CD4-positive, alpha-beta T cell (primary cell): Measurements from ENCODE around the gene PTGES2. TPM values are rescaled to one million over a fixed set of nuclear protein-coding genes. Genes with fewer than 3 reads are reported as not detected.

ENCODE experiments used
- ATAC-seq: fragments of 200-7000 bp; cut with Tn5 transposase; one replicate; pipeline ENCODE4 v1.10.0; 2022; ENCODE audit warnings: mild to moderate bottlenecking; ENCODE audit not compliant: poor library complexity
- CTCF ChIA-PET: fragments of 350-600 bp; sonication (Branson Sonifier 250); formaldehyde crosslinking; loops from one replicate; lab custom pipeline; 2021; ENCODE audit warnings: antibody characterized with exemption, inconsistent platforms; lab: Charles Lee
- POLR2A ChIA-PET: fragments of 350-600 bp; sonication (Branson Sonifier 250); formaldehyde crosslinking; loops from one replicate; lab custom pipeline; 2021; ENCODE audit warnings: antibody characterized with exemption, inconsistent platforms; lab: Charles Lee
- DNase-seq, 14 experiments: peaks; one replicate each; pipeline ENCODE4 v3.0.0-alpha.2; 2013 to 2020; ENCODE audit warnings: mixed read lengths in 2 of 14
- H3K27ac ChIP-seq, 2 donors: one replicate each; pipeline versions ENCODE4 v1.5.1 to v1.7.0; 2013; ENCODE audit warnings: low read length in 2 of 2, low read depth in 1 of 2, mild to moderate bottlenecking in 1 of 2
- H3K27me3 ChIP-seq, 2 experiments: 1 replicate in 1 of 2; 2 replicates in 1 of 2; pipeline versions ENCODE4 v1.6.1 to v1.7.0; 2013; ENCODE audit warnings: low read length in 2 of 2, control low read depth in 1 of 2, mild to moderate bottlenecking in 1 of 2, moderate library complexity in 1 of 2; ENCODE audit not compliant: insufficient read depth in 2 of 2, control insufficient read depth in 1 of 2
- H3K36me3 ChIP-seq: one replicate; pipeline ENCODE4 v1.6.1; 2013; ENCODE audit warnings: low read length, control low read depth; ENCODE audit not compliant: insufficient read depth
- H3K4me1 ChIP-seq: one replicate; pipeline ENCODE4 v1.6.1; 2013; ENCODE audit warnings: low read length, control low read depth; ENCODE audit not compliant: insufficient read depth
- H3K4me3 ChIP-seq: one replicate; pipeline ENCODE4 v1.5.1; 2013; ENCODE audit warnings: mild to moderate bottlenecking, low read length, moderate library complexity
- H3K9me3 ChIP-seq, 2 experiments: 1 replicate in 1 of 2; 2 replicates in 1 of 2; pipeline versions ENCODE4 v1.6.1 to v1.7.0; 2013; ENCODE audit warnings: low read length in 2 of 2, mild to moderate bottlenecking in 2 of 2, control low read depth in 1 of 2, moderate library complexity in 1 of 2; ENCODE audit not compliant: control insufficient read depth in 1 of 2, insufficient read depth in 1 of 2
- H3K27ac Mint-ChIP-seq: one replicate; pipeline ENCODE4 v1.8.0; 2020; ENCODE audit warnings: mixed read lengths
- H3K27me3 Mint-ChIP-seq: one replicate; pipeline ENCODE4 v1.8.0; 2021; ENCODE audit warnings: mixed read lengths
- H3K36me3 Mint-ChIP-seq: one replicate; pipeline ENCODE4 v1.8.0; 2021; ENCODE audit warnings: low read depth, mixed read lengths
- H3K4me1 Mint-ChIP-seq: one replicate; pipeline ENCODE4 v1.8.0; 2021; ENCODE audit warnings: low read depth, mixed read lengths
- H3K4me3 Mint-ChIP-seq: one replicate; pipeline ENCODE4 v1.8.0; 2020; ENCODE audit warnings: mild to moderate bottlenecking, mixed read lengths
- H3K9me3 Mint-ChIP-seq: one replicate; pipeline ENCODE4 v1.8.0; 2020; ENCODE audit warnings: mixed read lengths
- intact Hi-C, 2 experiments: fragments of 100-400 bp; cut with DNase I in 1 of 2; cut with micrococcal nuclease in 1 of 2; formaldehyde crosslinking; loops; one replicate each; pipeline versions ENCODE4 v1.15.1 to v1.9.0; 2023 to 2025; cut with DNase I, micrococcal nuclease
- total RNA-seq, 174 experiments: library from RNA in 2 of 174; stranded (reverse) in 2 of 174; gene quantifications; one replicate each; pipeline ENCODE4 v1.2.3 and lab custom pipeline; 2021 to 2026
- TF ChIP-seq, protein P1 (sequence below): fragments of 200-600 bp; IDR thresholded peaks from one replicate; pipeline ENCODE4 v1.8.0; 2022; ENCODE audit warnings: antibody characterized with exemption, mild to moderate bottlenecking

Gene PTGES2
- total RNA-seq, 2 experiments from 2014 or later: 43.7 to 43.8 TPM

DNA sequence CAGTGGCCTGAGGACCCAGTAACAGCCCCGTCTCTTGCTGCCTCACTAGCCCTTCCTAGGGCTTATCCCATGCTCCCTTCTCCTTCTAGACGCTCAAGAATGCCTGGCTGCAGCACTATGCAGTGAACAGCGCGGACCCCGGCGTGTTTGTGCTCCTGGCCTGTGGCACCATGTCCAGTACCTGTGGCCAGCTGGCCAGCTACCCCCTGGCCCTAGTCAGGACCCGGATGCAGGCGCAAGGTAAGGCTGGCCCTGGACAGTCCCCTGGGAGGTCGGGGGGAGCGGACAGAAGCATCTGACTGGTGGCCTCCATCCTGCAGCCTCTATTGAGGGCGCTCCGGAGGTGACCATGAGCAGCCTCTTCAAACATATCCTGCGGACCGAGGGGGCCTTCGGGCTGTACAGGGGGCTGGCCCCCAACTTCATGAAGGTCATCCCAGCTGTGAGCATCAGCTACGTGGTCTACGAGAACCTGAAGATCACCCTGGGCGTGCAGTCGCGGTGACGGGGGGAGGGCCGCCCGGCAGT lies 20.5 kb downstream of the PTGES2 start:
- Histone ChIP-seq H3K4me1 (peaks cover 33% of the 10 kb centered on the region), H3K9me3 (no peaks in the 10 kb centered on the region), H3K4me3 (no peak overlapping the region), H3K27me3 (no peaks in the 10 kb centered on the region), H3K36me3 (peaks cover 66% of the 10 kb centered on the region), H3K27ac (no peak overlapping the region)
- peaks cover 30% of the 10 kb centered on the region for H3K4me1 Mint-ChIP-seq
- peaks cover 75% of the 10 kb centered on the region for H3K36me3 Mint-ChIP-seq
- ChIA-PET POLR2A (interaction anchor here (0.9 kb wide), 1 partner anchor 21 kb away, joined by 3 read pairs; no protein-coding TSS in a partner anchor), CTCF (interaction anchor here (0.9 to 3.6 kb wide), 2 partner anchors 9 to 11 kb away, joined by 3 to 17 read pairs; no protein-coding TSS in a partner anchor)
- ATAC-seq: no peak
- H3K4me3 Mint-ChIP-seq: no peak overlapping the region
- H3K27ac Mint-ChIP-seq: peak overlapping the region; percentile 53
- no peaks in the 10 kb centered on the region for H3K9me3 Mint-ChIP-seq
- TF ChIP-seq, protein P1, sequence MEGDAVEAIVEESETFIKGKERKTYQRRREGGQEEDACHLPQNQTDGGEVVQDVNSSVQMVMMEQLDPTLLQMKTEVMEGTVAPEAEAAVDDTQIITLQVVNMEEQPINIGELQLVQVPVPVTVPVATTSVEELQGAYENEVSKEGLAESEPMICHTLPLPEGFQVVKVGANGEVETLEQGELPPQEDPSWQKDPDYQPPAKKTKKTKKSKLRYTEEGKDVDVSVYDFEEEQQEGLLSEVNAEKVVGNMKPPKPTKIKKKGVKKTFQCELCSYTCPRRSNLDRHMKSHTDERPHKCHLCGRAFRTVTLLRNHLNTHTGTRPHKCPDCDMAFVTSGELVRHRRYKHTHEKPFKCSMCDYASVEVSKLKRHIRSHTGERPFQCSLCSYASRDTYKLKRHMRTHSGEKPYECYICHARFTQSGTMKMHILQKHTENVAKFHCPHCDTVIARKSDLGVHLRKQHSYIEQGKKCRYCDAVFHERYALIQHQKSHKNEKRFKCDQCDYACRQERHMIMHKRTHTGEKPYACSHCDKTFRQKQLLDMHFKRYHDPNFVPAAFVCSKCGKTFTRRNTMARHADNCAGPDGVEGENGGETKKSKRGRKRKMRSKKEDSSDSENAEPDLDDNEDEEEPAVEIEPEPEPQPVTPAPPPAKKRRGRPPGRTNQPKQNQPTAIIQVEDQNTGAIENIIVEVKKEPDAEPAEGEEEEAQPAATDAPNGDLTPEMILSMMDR: no peak
- H3K27me3 Mint-ChIP-seq: no peaks in the 10 kb centered on the region
- DNase-seq: peak in 1 of 14 experiments; percentile 29
- intact Hi-C loops: loop anchor here in 1 of 2 experiments (10.0 kb wide), 1 partner anchor 52 kb away; no protein-coding TSS in a partner anchor

DNA sequence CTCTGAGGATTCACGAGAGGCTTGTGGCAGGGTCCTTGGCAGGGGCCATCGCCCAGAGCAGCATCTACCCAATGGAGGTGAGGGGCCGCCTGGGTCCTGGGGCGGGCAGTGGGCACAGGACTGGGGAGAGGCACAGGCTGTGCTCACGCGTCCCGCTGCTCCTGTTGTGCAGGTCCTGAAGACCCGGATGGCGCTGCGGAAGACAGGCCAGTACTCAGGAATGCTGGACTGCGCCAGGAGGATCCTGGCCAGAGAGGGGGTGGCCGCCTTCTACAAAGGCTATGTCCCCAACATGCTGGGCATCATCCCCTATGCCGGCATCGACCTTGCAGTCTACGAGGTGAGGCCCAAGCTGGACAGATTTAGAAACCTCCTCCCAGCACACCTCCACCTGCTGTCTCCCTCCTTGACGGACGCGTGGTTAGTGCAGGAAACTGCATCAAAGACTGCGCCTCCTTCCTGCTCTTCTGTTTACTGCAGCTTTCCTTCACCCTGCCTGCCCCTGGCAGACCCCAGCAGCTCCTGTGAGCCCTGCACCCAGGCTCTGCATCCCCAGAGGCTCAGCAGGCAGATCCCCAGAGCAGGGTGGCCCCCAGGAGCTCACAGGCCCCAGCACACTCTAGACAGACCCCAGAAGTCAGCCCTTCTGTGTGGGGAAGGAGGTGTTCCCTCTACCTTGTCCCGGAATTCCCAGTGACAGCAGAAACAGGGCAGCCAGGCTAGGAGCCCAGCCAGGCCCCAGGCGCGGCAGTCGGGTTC lies 21.2 kb downstream of the PTGES2 start:
- Histone ChIP-seq H3K4me3 (no peak overlapping the region), H3K27me3 (no peaks in the 10 kb centered on the region), H3K36me3 (peaks cover 72% of the 10 kb centered on the region), H3K4me1 (peaks cover 33% of the 10 kb centered on the region), H3K9me3 (no peaks in the 10 kb centered on the region), H3K27ac (no peak overlapping the region)
- intact Hi-C loops: loop anchor here in 1 of 2 experiments (10.0 kb wide), 1 partner anchor 52 kb away; no protein-coding TSS in a partner anchor
- Mint-ChIP-seq H3K36me3 (peaks cover 75% of the 10 kb centered on the region), H3K4me3 (no peak overlapping the region), H3K27ac (peak overlapping the region; percentile 53), H3K4me1 (peaks cover 31% of the 10 kb centered on the region), H3K27me3 (no peaks in the 10 kb centered on the region), H3K9me3 (no peaks in the 10 kb centered on the region)
- TF ChIP-seq, protein P1: no peak
- DNase-seq (peak in 2 of 14 experiments; percentile 28 to 39), ATAC-seq (peak; percentile 43)
- ChIA-PET CTCF (interaction anchor here (0.9 to 3.6 kb wide), 2 partner anchors 8 to 11 kb away, joined by 3 to 17 read pairs; no protein-coding TSS in a partner anchor), POLR2A (interaction anchor here (0.9 kb wide), 1 partner anchor 22 kb away, joined by 3 read pairs; no protein-coding TSS in a partner anchor)

DNA sequence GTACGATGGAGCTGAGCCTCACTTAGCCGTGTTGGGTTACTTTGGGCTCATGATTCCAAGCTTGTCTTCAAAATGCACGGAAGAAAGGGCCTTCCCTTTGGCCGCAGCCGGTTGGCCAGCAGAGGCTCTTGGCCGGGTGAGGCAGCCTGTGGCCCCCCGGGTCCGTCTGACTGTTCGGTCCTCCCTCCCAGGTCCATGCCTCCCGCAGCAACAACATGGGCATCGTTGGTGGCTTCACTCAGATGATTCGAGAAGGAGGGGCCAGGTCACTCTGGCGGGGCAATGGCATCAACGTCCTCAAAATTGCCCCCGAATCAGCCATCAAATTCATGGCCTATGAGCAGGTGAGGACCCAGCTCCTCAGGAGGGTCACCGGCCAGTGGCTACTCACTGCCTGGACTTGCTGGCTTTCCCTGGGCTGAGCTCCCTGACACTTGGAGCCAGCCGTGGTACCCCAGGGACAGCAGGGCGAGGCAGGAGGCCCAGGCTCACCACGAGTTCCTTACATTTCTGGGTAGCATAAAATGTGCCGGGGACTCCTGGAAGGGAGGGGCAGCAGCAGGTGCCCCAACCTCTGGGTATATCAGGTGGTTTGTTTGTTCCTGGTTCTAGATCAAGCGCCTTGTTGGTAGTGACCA lies 21.9 kb downstream of the PTGES2 start:
- DNase-seq (peak in 1 of 14 experiments; percentile 15), ATAC-seq (no peak)
- no peaks in the 10 kb centered on the region for H3K27me3 Mint-ChIP-seq
- H3K4me3 Mint-ChIP-seq: no peak overlapping the region
- no peaks in the 10 kb centered on the region for H3K9me3 Mint-ChIP-seq
- H3K4me1 Mint-ChIP-seq: peaks cover 31% of the 10 kb centered on the region
- Histone ChIP-seq H3K4me3 (no peak overlapping the region), H3K9me3 (no peaks in the 10 kb centered on the region), H3K4me1 (peaks cover 35% of the 10 kb centered on the region), H3K27me3 (no peaks in the 10 kb centered on the region), H3K27ac (no peak overlapping the region), H3K36me3 (peaks cover 79% of the 10 kb centered on the region)
- peaks cover 78% of the 10 kb centered on the region for H3K36me3 Mint-ChIP-seq
- intact Hi-C loops: loop anchor here in 1 of 2 experiments (10.0 kb wide), 1 partner anchor 51 kb away; no protein-coding TSS in a partner anchor
- no peak overlapping the region for H3K27ac Mint-ChIP-seq
- POLR2A ChIA-PET: no interaction called here
- CTCF ChIA-PET: interaction anchor here (3.6 kb wide), 1 partner anchor 12 kb away, joined by 17 read pairs; no protein-coding TSS in a partner anchor
- TF ChIP-seq, protein P1: no peak
